ENCODE data around the gene NMNAT3.

DNA sequence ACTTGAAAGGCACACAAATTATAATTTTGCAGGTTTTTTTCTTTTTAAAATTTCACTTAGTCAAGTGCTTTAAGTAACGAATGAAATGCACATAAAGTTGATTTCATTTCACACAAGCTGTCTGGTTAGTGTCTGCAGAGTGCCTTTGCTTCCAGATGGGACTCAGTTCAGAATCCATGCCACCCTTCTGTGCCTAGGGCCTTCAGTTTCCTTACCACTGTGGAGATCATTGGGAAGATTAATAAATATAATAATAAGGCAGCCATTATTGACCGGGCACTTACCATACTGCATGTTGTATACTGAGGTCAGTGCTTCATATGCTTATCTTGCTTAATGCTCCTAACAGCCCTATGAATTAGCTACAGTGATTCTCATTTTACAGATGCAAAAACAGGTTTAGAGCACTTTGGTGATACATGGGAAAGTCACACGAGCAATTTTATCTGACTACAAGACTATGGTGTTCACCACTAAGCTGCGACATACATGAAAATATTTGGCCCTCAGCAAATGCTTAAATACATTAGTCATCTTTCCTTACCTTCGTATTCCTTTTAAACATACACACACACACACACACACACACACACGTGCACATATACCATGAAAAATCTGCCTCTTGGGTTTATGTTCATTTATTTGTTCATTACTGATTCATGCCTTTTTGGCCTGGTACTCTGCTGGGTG, 3.1 kb downstream of the NMNAT3 start:
- TF ChIP-seq, protein P1, sequence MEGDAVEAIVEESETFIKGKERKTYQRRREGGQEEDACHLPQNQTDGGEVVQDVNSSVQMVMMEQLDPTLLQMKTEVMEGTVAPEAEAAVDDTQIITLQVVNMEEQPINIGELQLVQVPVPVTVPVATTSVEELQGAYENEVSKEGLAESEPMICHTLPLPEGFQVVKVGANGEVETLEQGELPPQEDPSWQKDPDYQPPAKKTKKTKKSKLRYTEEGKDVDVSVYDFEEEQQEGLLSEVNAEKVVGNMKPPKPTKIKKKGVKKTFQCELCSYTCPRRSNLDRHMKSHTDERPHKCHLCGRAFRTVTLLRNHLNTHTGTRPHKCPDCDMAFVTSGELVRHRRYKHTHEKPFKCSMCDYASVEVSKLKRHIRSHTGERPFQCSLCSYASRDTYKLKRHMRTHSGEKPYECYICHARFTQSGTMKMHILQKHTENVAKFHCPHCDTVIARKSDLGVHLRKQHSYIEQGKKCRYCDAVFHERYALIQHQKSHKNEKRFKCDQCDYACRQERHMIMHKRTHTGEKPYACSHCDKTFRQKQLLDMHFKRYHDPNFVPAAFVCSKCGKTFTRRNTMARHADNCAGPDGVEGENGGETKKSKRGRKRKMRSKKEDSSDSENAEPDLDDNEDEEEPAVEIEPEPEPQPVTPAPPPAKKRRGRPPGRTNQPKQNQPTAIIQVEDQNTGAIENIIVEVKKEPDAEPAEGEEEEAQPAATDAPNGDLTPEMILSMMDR (IDR thresholded peaks at IDR 0.05): no peak
- no peak for TF ChIP-seq POLR2A (IDR thresholded peaks at IDR 0.05)

Measured in adrenal gland (tissue), 5 donors.